ENCODE data around the gene HARBI1. TPM values are rescaled to one million over a fixed set of nuclear protein-coding genes. Genes with fewer than 3 reads are reported as not detected.
"Not testable (repeated sequence)": the region's sequence is repeated elsewhere in the genome, so short reads cannot be mapped to it uniquely, and the experiment has no call there.

HARBI1 gene
- total RNA-seq, 1 experiment from 2014 or later, result 4.9 TPM

- H3K9me3 ChIP-seq (replicated peaks), result no peaks in the 10 kb centered on the region
- no peak for DNase-seq (ENCODE audit: low read depth in 1 of 2, low spot score in 2 of 2)
- peaks cover 10% of the 10 kb centered on the region for H3K4me1 ChIP-seq (replicated peaks)
- H3K4me3 ChIP-seq, result no peak overlapping the region
- no peaks in the 10 kb centered on the region for H3K27me3 ChIP-seq (replicated peaks)
- no peak overlapping the region for H3K27ac ChIP-seq
- peaks cover 6% of the 10 kb centered on the region; the same call in 1 of the 2 replicates for H3K36me3 ChIP-seq
Measured at GRCh38 chr11:46597609-46598219, 19.3 kb downstream of the HARBI1 start.

GRCh38 chr11:46597155-46597554 lies 19.9 kb downstream of the HARBI1 start:
- H3K9me3 ChIP-seq (replicated peaks), result no peaks in the 10 kb centered on the region
- DNase-seq (ENCODE audit: low read depth in 1 of 2, low spot score in 2 of 2), result no peak
- H3K27ac ChIP-seq, result no peak overlapping the region
- no peaks in the 10 kb centered on the region for H3K27me3 ChIP-seq (replicated peaks)
- no peak overlapping the region for H3K4me3 ChIP-seq
- H3K36me3 ChIP-seq, result peaks cover 6% of the 10 kb centered on the region; the same call in 1 of the 2 replicates
- peaks cover 13% of the 10 kb centered on the region for H3K4me1 ChIP-seq (replicated peaks)

GRCh38 chr11:46594785-46595184 lies 22.2 kb downstream of the HARBI1 start:
- DNase-seq (ENCODE audit: low read depth in 1 of 2, low spot score in 2 of 2), result no peak
- H3K27ac ChIP-seq, result no peak overlapping the region
- H3K4me1 ChIP-seq (replicated peaks), result peaks cover 13% of the 10 kb centered on the region
- H3K9me3 ChIP-seq (replicated peaks), result no peaks in the 10 kb centered on the region
- no peaks in the 10 kb centered on the region for H3K27me3 ChIP-seq (replicated peaks)
- H3K4me3 ChIP-seq, result no peak overlapping the region
- H3K36me3 ChIP-seq, result peaks cover 3% of the 10 kb centered on the region; the same call in 1 of the 2 replicates

GRCh38 chr11:46594374-46594700 lies 22.7 kb downstream of the HARBI1 start:
- Histone ChIP-seq H3K4me1 (replicated peaks) (peaks cover 13% of the 10 kb centered on the region), H3K9me3 (replicated peaks) (no peaks in the 10 kb centered on the region), H3K27ac (peak overlapping the region; percentile 29), H3K27me3 (replicated peaks) (no peaks in the 10 kb centered on the region), H3K36me3 (peaks cover 3% of the 10 kb centered on the region; the same call in 1 of the 2 replicates), H3K4me3 (peak overlapping the region; percentile 64)
- no peak for DNase-seq (ENCODE audit: low read depth in 1 of 2, low spot score in 2 of 2)

- H3K27ac ChIP-seq, result peak within 1 kb of the TSS; percentile 29
- H3K27me3 ChIP-seq (replicated peaks), result no peaks in the 10 kb centered on the region
- peak; percentile 84 to 88 for DNase-seq (ENCODE audit: low read depth in 1 of 2, low spot score in 2 of 2)
- no peaks in the 10 kb centered on the region for H3K9me3 ChIP-seq (replicated peaks)
- peak within 1 kb of the TSS; percentile 64 for H3K4me3 ChIP-seq
- peaks cover 3% of the 10 kb centered on the region; the same call in 1 of the 2 replicates for H3K36me3 ChIP-seq
- H3K4me1 ChIP-seq (replicated peaks), result peaks cover 13% of the 10 kb centered on the region
Measured at GRCh38 chr11:46593550-46594373, 23.3 kb downstream of the HARBI1 start, which contains the start of gene AMBRA1. Gene AMBRA1 (minus strand): TSS chr11:46594023. CDS start chr11:46548380, 45,643 bp downstream.

- H3K27me3 ChIP-seq (replicated peaks), result no peaks in the 10 kb centered on the region
- H3K4me1 ChIP-seq (replicated peaks), result peaks cover 13% of the 10 kb centered on the region
- no peak overlapping the region for H3K4me3 ChIP-seq
- H3K27ac ChIP-seq, result no peak overlapping the region
- DNase-seq (ENCODE audit: low read depth in 1 of 2, low spot score in 2 of 2), result no peak
- peaks cover 10% of the 10 kb centered on the region; the same call in 1 of the 2 replicates for H3K36me3 ChIP-seq
- no peaks in the 10 kb centered on the region for H3K9me3 ChIP-seq (replicated peaks)
Measured at GRCh38 chr11:46590740-46591605, 26.1 kb downstream of the HARBI1 start.

GRCh38 chr11:46588915-46589314 lies 28.1 kb downstream of the HARBI1 start:
- DNase-seq (ENCODE audit: low read depth in 1 of 2, low spot score in 2 of 2), result no peak
- no peak overlapping the region for H3K27ac ChIP-seq
- no peaks in the 10 kb centered on the region for H3K9me3 ChIP-seq (replicated peaks)
- no peaks in the 10 kb centered on the region for H3K27me3 ChIP-seq (replicated peaks)
- H3K4me1 ChIP-seq (replicated peaks), result peaks cover 8% of the 10 kb centered on the region
- peaks cover 10% of the 10 kb centered on the region; the same call in 1 of the 2 replicates for H3K36me3 ChIP-seq
- no peak overlapping the region for H3K4me3 ChIP-seq

GRCh38 chr11:46588131-46588530 lies 28.9 kb downstream of the HARBI1 start:
- no peaks in the 10 kb centered on the region for H3K9me3 ChIP-seq (replicated peaks)
- H3K27me3 ChIP-seq (replicated peaks), result no peaks in the 10 kb centered on the region
- no peak for DNase-seq (ENCODE audit: low read depth in 1 of 2, low spot score in 2 of 2)
- H3K4me1 ChIP-seq (replicated peaks), result peaks cover 8% of the 10 kb centered on the region
- H3K27ac ChIP-seq, result no peak overlapping the region
- H3K4me3 ChIP-seq, result no peak overlapping the region
- H3K36me3 ChIP-seq, result peaks cover 7% of the 10 kb centered on the region; the same call in 1 of the 2 replicates

GRCh38 chr11:46583513-46583912 lies 33.5 kb downstream of the HARBI1 start:
- not testable (repeated sequence) for H3K4me3 ChIP-seq; H3K27me3 ChIP-seq (replicated peaks); H3K9me3 ChIP-seq (replicated peaks); DNase-seq (ENCODE audit: low read depth in 1 of 2, low spot score in 2 of 2); H3K36me3 ChIP-seq; H3K27ac ChIP-seq; H3K4me1 ChIP-seq (replicated peaks)

GRCh38 chr11:46582588-46582987 lies 34.4 kb downstream of the HARBI1 start:
- no peak for DNase-seq (ENCODE audit: low read depth in 1 of 2, low spot score in 2 of 2)
- Histone ChIP-seq H3K27ac (no peak overlapping the region), H3K4me3 (no peak overlapping the region), H3K36me3 (peaks cover 5% of the 10 kb centered on the region; the same call in 1 of the 2 replicates), H3K27me3 (replicated peaks) (no peaks in the 10 kb centered on the region), H3K9me3 (replicated peaks) (no peaks in the 10 kb centered on the region), H3K4me1 (replicated peaks) (no peaks in the 10 kb centered on the region)

- no peak for DNase-seq (ENCODE audit: low read depth in 1 of 2, low spot score in 2 of 2)
- Histone ChIP-seq H3K4me1 (replicated peaks) (no peaks in the 10 kb centered on the region), H3K4me3 (no peak overlapping the region), H3K36me3 (peaks cover 4% of the 10 kb centered on the region; the same call in 1 of the 2 replicates), H3K27ac (no peak overlapping the region), H3K9me3 (replicated peaks) (no peaks in the 10 kb centered on the region), H3K27me3 (replicated peaks) (no peaks in the 10 kb centered on the region)
Measured at GRCh38 chr11:46577058-46577457, 40.0 kb downstream of the HARBI1 start.

- H3K27ac ChIP-seq, result no peak overlapping the region
Measured at GRCh38 chr11:46574656-46575055, 42.4 kb downstream of the HARBI1 start.

GRCh38 chr11:46570790-46571398 lies 46.1 kb downstream of the HARBI1 start:
- H3K4me1 ChIP-seq (replicated peaks), result no peaks in the 10 kb centered on the region
- H3K27me3 ChIP-seq (replicated peaks), result no peaks in the 10 kb centered on the region
- H3K9me3 ChIP-seq (replicated peaks), result no peaks in the 10 kb centered on the region
- no peak for DNase-seq (ENCODE audit: low read depth in 1 of 2, low spot score in 2 of 2)
- H3K36me3 ChIP-seq, result peaks cover 4% of the 10 kb centered on the region
- no peak overlapping the region for H3K4me3 ChIP-seq
- H3K27ac ChIP-seq, result no peak overlapping the region

More at GRCh38 chr11:46574656-46575055, 42.4 kb downstream of the HARBI1 start:
- H3K4me1 ChIP-seq (replicated peaks), result no peaks in the 10 kb centered on the region
- no peak for DNase-seq (ENCODE audit: low read depth in 1 of 2, low spot score in 2 of 2)
- no peak overlapping the region for H3K4me3 ChIP-seq
- peaks cover 4% of the 10 kb centered on the region for H3K36me3 ChIP-seq
- H3K27me3 ChIP-seq (replicated peaks), result no peaks in the 10 kb centered on the region
- H3K9me3 ChIP-seq (replicated peaks), result no peaks in the 10 kb centered on the region
